Ovary (tissue), 3 donors: ENCODE results near the gene NAA20.

Source experiments
- EP300 ChIP-seq: sonication (generic); formaldehyde crosslinking; IDR thresholded peaks from one replicate; pipeline ENCODE4 v1.6.1; 2017; ENCODE audit warnings: antibody characterized with exemption
- TF ChIP-seq, protein P1 (sequence below), 3 donors: fragments of 450-650 bp in 2 of 3; fragments of 200-600 bp in 1 of 3; IDR thresholded peaks; one replicate each; pipeline versions ENCODE4 v1.5.1 to v1.8.0; 2016 to 2022; ENCODE audit warnings: antibody characterized with exemption in 3 of 3, mild to moderate bottlenecking in 1 of 3
- donor health status: DM: no; HTN: no; CAD: no.

DNA sequence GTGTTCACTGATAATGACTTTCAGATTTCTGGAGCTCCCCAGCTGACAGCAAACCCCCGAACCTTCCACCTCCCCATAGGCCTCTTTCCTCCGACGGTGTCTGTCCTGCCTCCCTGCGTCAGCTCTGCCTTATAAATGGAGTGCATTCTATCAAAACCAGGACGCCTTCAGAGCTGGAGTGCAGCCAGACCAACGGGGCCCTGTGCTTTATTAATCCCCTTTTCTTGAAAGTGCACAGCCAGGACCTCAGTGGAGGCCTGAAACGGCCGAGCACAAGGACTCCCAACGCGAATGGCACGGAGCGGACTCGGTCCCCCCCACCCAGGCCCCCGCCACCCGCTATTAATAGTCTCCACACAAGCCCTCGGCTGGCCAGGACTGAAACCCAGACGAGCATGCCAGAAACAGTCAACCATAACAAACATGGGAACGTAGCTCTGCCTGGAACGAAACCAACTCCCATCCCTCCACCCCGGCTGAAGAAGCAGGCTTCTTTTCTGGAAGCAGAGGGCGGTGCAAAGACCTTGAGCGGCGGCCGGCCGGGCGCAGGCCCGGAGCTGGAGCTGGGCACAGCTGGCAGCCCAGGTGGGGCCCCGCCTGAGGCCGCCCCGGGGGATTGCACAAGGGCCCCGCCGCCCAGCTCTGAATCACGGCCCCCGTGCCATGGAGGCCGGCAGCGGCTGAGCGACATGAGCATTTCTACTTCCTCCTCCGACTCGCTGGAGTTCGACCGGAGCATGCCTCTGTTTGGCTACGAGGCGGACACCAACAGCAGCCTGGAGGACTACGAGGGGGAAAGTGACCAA is 42.3 kb upstream of the NAA20 start:
- TF ChIP-seq, protein P1, sequence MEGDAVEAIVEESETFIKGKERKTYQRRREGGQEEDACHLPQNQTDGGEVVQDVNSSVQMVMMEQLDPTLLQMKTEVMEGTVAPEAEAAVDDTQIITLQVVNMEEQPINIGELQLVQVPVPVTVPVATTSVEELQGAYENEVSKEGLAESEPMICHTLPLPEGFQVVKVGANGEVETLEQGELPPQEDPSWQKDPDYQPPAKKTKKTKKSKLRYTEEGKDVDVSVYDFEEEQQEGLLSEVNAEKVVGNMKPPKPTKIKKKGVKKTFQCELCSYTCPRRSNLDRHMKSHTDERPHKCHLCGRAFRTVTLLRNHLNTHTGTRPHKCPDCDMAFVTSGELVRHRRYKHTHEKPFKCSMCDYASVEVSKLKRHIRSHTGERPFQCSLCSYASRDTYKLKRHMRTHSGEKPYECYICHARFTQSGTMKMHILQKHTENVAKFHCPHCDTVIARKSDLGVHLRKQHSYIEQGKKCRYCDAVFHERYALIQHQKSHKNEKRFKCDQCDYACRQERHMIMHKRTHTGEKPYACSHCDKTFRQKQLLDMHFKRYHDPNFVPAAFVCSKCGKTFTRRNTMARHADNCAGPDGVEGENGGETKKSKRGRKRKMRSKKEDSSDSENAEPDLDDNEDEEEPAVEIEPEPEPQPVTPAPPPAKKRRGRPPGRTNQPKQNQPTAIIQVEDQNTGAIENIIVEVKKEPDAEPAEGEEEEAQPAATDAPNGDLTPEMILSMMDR (IDR thresholded peaks at IDR 0.05), result no peak
- TF ChIP-seq EP300, result no peak
